ENCODE measurements around the gene MYLK. TPM values are rescaled to one million over a fixed set of nuclear protein-coding genes. Genes with fewer than 3 reads are reported as not detected.
"Not testable (repeated sequence)": the region's sequence is repeated elsewhere in the genome, so short reads cannot be mapped to it uniquely, and the experiment has no call there.

The MYLK gene
- total RNA-seq, 4 donors from 2014 or later, result 24.6 to 47.0 (median 39.2) TPM

DNA sequence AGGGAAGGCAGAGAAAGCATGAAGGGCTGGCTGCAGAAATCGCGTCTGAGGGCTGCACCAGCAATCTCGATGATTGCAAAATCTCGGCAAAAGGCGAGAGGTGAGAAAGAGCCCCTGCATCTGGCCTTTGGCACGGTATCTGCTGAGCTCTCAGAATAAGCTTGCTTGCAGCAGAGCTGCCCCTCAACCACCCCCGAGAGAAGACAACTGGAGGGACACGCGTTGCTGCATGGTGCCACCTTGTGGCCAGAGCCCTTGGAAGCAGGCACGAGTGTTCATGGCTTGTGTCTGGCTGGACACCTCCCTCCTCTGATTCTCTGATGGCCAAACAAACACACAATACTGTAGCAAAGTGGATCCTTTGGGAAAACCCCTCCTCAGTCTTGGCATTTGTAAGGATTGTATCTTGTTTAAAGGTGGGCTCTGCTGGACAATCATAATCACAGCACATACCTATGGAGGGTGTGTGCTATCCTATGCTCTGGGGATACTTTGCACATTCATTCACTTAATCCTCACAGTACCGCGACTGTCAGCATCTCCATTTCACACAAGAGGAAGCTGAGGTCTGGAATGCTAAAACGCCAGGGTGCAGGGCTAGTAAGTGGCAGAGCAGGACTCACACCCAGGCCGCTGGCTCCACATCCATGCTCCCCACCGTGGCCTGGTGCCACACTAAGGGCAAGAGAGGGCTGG, 164.9 kb downstream of the MYLK start:
- TF ChIP-seq, protein P1, sequence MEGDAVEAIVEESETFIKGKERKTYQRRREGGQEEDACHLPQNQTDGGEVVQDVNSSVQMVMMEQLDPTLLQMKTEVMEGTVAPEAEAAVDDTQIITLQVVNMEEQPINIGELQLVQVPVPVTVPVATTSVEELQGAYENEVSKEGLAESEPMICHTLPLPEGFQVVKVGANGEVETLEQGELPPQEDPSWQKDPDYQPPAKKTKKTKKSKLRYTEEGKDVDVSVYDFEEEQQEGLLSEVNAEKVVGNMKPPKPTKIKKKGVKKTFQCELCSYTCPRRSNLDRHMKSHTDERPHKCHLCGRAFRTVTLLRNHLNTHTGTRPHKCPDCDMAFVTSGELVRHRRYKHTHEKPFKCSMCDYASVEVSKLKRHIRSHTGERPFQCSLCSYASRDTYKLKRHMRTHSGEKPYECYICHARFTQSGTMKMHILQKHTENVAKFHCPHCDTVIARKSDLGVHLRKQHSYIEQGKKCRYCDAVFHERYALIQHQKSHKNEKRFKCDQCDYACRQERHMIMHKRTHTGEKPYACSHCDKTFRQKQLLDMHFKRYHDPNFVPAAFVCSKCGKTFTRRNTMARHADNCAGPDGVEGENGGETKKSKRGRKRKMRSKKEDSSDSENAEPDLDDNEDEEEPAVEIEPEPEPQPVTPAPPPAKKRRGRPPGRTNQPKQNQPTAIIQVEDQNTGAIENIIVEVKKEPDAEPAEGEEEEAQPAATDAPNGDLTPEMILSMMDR (IDR thresholded peaks at IDR 0.05), result peak in 1 of 2 donors; percentile 62
- H3K27ac ChIP-seq, result peak overlapping the region; percentile 29
- H3K27me3 ChIP-seq, H3K36me3 ChIP-seq, H3K4me3 ChIP-seq, H3K9me3 ChIP-seq: not testable (repeated sequence)
- DNase-seq (ENCODE audit: low spot score in 2 of 2), result peak; percentile 80 to 86
- WGBS, result 16% methylated on average over 7 of the region's 15 CpGs
- H3K4me1 ChIP-seq, result peaks cover 24% of the 10 kb centered on the region

DNA sequence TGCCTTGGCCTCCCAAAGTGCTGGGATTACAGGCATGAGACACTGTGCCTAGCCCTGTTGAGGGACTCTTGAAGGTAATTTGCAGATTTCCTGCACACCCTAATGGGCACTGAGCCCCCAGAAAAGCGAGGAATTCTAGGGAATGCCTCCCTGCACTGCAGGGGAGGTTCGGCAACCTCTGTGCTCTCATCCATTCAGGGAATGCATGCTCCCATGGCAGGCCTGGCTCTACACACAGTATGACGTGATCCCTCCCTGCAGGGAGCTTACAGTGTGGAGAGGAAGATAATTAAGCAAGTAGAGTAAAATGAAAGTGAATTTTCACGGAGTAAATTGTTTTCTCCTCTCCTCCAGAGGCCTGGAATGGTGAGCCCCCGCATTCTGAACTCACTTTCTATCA, 166.0 kb downstream of the MYLK start:
- WGBS, result 91% methylated on average over 5 of the region's 5 CpGs
- H3K36me3 ChIP-seq, result no peaks in the 10 kb centered on the region
- TF ChIP-seq EP300 (IDR thresholded peaks at IDR 0.05) (no peak), POLR2AphosphoS5 (IDR thresholded peaks at IDR 0.05) (no peak), POLR2A (IDR thresholded peaks at IDR 0.05) (no peak)
- TF ChIP-seq, protein P1 (IDR thresholded peaks at IDR 0.05), result no peak
- H3K4me1 ChIP-seq, result peaks cover 19% of the 10 kb centered on the region
- DNase-seq (ENCODE audit: low spot score in 2 of 2), result no peak
- no peaks in the 10 kb centered on the region for H3K27me3 ChIP-seq
- H3K9me3 ChIP-seq, result no peaks in the 10 kb centered on the region
- H3K4me3 ChIP-seq, result no peak overlapping the region
- H3K27ac ChIP-seq, result no peak overlapping the region

DNA sequence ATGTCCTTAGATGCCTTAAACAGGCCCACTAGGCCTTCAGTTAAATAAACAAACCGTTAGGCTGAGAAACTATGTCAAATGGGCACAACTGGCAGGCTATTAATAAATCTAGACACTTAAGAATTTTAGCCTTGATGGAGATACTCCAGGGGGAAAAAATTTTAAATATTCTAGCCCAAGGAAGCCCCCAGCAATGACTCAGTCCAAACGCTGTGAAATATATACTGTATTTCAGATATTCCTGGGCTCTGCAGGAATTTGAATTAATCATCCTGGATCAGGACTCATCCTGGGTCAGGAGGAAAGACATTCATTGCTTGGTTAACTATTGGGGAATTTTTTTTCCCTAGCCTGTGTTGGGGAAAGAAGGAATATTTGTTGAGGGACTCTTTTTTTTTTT, 166.7 kb downstream of the MYLK start:
- H3K27ac ChIP-seq; H3K4me3 ChIP-seq; H3K9me3 ChIP-seq; H3K36me3 ChIP-seq; H3K27me3 ChIP-seq; DNase-seq (ENCODE audit: low spot score in 2 of 2): not testable (repeated sequence)
- 70% methylated on average over 2 of the region's 2 CpGs for WGBS
- peaks cover 19% of the 10 kb centered on the region for H3K4me1 ChIP-seq

DNA sequence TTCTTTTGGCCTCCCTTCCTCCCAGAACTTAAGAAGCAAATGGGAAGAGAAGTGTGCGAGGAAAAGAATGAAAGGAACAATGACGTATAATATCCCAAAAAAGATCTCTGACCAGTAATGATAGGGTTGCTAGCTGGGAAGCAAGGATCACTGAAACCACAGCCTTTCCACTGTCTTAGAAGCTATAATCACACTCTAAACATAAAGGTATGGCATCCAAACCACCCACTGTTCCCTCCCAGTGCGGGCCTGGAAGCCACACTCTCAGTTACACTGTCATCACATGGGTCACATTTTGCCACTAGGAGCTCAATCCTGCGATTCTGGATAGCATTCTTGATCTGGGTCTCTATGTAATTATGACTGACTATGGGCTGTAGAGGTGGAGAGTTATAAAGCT, 167.7 kb downstream of the MYLK start:
- no peak overlapping the region for H3K4me3 ChIP-seq
- no peaks in the 10 kb centered on the region for H3K27me3 ChIP-seq
- WGBS, result 84% methylated on average over 4 of the region's 4 CpGs

DNA sequence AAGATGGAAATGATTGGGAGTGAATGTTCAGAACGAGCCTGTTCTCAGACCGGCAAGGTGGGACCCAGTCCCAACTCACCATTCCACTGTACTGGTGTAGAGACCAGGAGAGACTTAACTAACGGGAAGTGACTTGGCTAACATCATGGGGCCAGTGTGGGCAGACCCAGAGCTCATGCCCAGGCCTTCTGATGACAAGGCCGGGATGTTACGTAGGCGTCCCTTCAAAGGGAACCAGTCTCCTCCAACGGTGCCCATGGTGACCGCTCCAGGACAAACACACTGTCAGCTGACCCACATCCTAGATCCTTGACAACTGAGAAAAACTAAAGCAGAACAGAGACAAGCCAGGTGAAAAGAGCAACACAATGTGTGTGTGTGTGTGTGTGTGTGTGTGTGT, 170.9 kb downstream of the MYLK start:
- H3K36me3 ChIP-seq, result no peaks in the 10 kb centered on the region
- no peaks in the 10 kb centered on the region for H3K9me3 ChIP-seq
- H3K4me1 ChIP-seq, result peaks cover 6% of the 10 kb centered on the region
- WGBS, result 93% methylated on average over 8 of the region's 8 CpGs
- DNase-seq (ENCODE audit: low spot score in 2 of 2), result no peak
- TF ChIP-seq, protein P1 (IDR thresholded peaks at IDR 0.05), result no peak
- TF ChIP-seq EP300 (IDR thresholded peaks at IDR 0.05), result no peak
- no peak for TF ChIP-seq POLR2AphosphoS5 (IDR thresholded peaks at IDR 0.05)
- no peak for TF ChIP-seq POLR2A (IDR thresholded peaks at IDR 0.05)
- no peak overlapping the region for H3K27ac ChIP-seq
- no peak overlapping the region for H3K4me3 ChIP-seq
- H3K27me3 ChIP-seq, result no peaks in the 10 kb centered on the region

More for the DNA sequence above, 167.7 kb downstream of the MYLK start:
- Histone ChIP-seq H3K9me3 (no peaks in the 10 kb centered on the region), H3K4me1 (peaks cover 22% of the 10 kb centered on the region), H3K36me3 (no peaks in the 10 kb centered on the region), H3K27ac (no peak overlapping the region)
- DNase-seq (ENCODE audit: low spot score in 2 of 2), result no peak
- TF ChIP-seq EP300 (IDR thresholded peaks at IDR 0.05) (no peak), POLR2A (IDR thresholded peaks at IDR 0.05) (no peak), POLR2AphosphoS5 (IDR thresholded peaks at IDR 0.05) (no peak)
- TF ChIP-seq, protein P1 (IDR thresholded peaks at IDR 0.05), result no peak

Measured in suprapubic skin (tissue), 4 donors.